ENCODE results near the gene KMT2E.
"Not testable (repeated sequence)": the region's sequence is repeated elsewhere in the genome, so short reads cannot be mapped to it uniquely, and the experiment has no call there.

Gene KMT2E

GRCh38 chr7:104986628-104987259 lies 27.3 kb upstream of the KMT2E start:
- TF ChIP-seq CTCF (conservative IDR thresholded peaks at IDR 0.05; ENCODE audit: low read depth) = no peak
- ChIA-PET POLR2A (ENCODE audit: low non-redundant PET) (no interaction called here), CTCF (no interaction called here)
- DNase-seq (ENCODE audit: low spot score) = no peak
- H3K27ac ChIP-seq = peak overlapping the region; percentile 66

- DNase-seq (ENCODE audit: low spot score); CTCF ChIA-PET: not testable (repeated sequence)
- POLR2A ChIA-PET (ENCODE audit: low non-redundant PET) = interaction anchor here (0.7 kb wide), 1 partner anchor 29 kb away, joined by 3 read pairs; no protein-coding TSS in a partner anchor
- peak overlapping the region; percentile 49 for H3K27ac ChIP-seq
These were observed 26.6 kb upstream of the KMT2E start for GRCh38 chr7:104987403-104987802.

- no peak for TF ChIP-seq CTCF (conservative IDR thresholded peaks at IDR 0.05; ENCODE audit: low read depth)
- no peak for DNase-seq (ENCODE audit: low spot score)
- H3K27ac ChIP-seq = no peak overlapping the region
- ChIA-PET POLR2A (ENCODE audit: low non-redundant PET) (no interaction called here), CTCF (no interaction called here)
These were observed 23.0 kb upstream of the KMT2E start for GRCh38 chr7:104990983-104991382.

GRCh38 chr7:104992306-104992705 lies 21.7 kb upstream of the KMT2E start:
- no peak for DNase-seq (ENCODE audit: low spot score)
- ChIA-PET POLR2A (ENCODE audit: low non-redundant PET) (no interaction called here), CTCF (interaction anchor here (1.1 kb wide), 1 partner anchor 9 kb away, joined by 4 read pairs; no protein-coding TSS in a partner anchor)
- TF ChIP-seq CTCF (conservative IDR thresholded peaks at IDR 0.05; ENCODE audit: low read depth) = no peak
- no peak overlapping the region for H3K27ac ChIP-seq

- no peak overlapping the region for H3K27ac ChIP-seq
- CTCF ChIA-PET = no interaction called here
- POLR2A ChIA-PET (ENCODE audit: low non-redundant PET) = no interaction called here
- DNase-seq (ENCODE audit: low spot score) = no peak
- no peak for TF ChIP-seq CTCF (conservative IDR thresholded peaks at IDR 0.05; ENCODE audit: low read depth)
These were observed 20.7 kb upstream of the KMT2E start for GRCh38 chr7:104993217-104993862.

- ChIA-PET POLR2A (ENCODE audit: low non-redundant PET) (no interaction called here), CTCF (interaction anchor here (0.6 kb wide), 2 partner anchors 55 to 96 kb away, joined by 3 to 4 read pairs; no protein-coding TSS in a partner anchor)
- H3K27ac ChIP-seq = 0 out of 2 replicates have a peak overlapping the region, but pooled peaks have one; percentile 23
- no peak for DNase-seq (ENCODE audit: low spot score)
- no peak for TF ChIP-seq CTCF (conservative IDR thresholded peaks at IDR 0.05; ENCODE audit: low read depth)
These were observed 15.8 kb upstream of the KMT2E start for GRCh38 chr7:104998040-104998752.

GRCh38 chr7:105000200-105000599 lies 13.8 kb upstream of the KMT2E start:
- DNase-seq (ENCODE audit: low spot score) = no peak
- H3K27ac ChIP-seq = no peak overlapping the region
- CTCF ChIA-PET = no interaction called here
- POLR2A ChIA-PET (ENCODE audit: low non-redundant PET) = no interaction called here
- no peak for TF ChIP-seq CTCF (conservative IDR thresholded peaks at IDR 0.05; ENCODE audit: low read depth)

All from RWPE1 (cell line).